ENCODE results near the gene IREB2.

- TF ChIP-seq POLR2AphosphoS5 (IDR thresholded peaks at IDR 0.05; ENCODE audit: low read depth, low read length) (no peak), TAF1 (IDR thresholded peaks at IDR 0.05; ENCODE audit: borderline replicate concordance, insufficient read depth, low read length) (no peak), SIN3A (IDR thresholded peaks at IDR 0.05; ENCODE audit: borderline replicate concordance, insufficient read depth, low read length) (no peak)
Measured at GRCh38 chr15:78396186-78396814, 41.7 kb upstream of the IREB2 start.
